Measurements from ENCODE around the gene C11orf58. TPM values are rescaled to one million over a fixed set of nuclear protein-coding genes. Genes with fewer than 3 reads are reported as not detected.

Gene C11orf58
- total and polyA plus RNA-seq, 8 donors, result 87.9 to 405 (median 353) TPM

- ATAC-seq, result peak; percentile 30
Observed at GRCh38 chr11:16795146-16795545, 56.7 kb downstream of the C11orf58 start.

GRCh38 chr11:16796311-16796710, 57.9 kb downstream of the C11orf58 start:
- intact Hi-C loops (cut with DNase I), result no loop called here
- no peaks in the 10 kb centered on the region for H3K27me3 ChIP-seq
- no peaks in the 10 kb centered on the region for H3K9me3 ChIP-seq
- H3K27ac ChIP-seq, result no peak overlapping the region
- peaks cover 0 to 7% of the 10 kb centered on the region in 2 donors for H3K36me3 ChIP-seq
- ATAC-seq, result no peak
- peaks cover 2 to 29% of the 10 kb centered on the region in 2 donors for H3K4me1 ChIP-seq
- no peak for TF ChIP-seq CTCF (IDR thresholded peaks at IDR 0.05)
- DNase-seq, result peak in 2 of 4 donors; percentile 43 to 66
- H3K4me3 ChIP-seq, result no peak overlapping the region

More at GRCh38 chr11:16795146-16795545, 56.7 kb downstream of the C11orf58 start:
- Histone ChIP-seq H3K9me3 (no peaks in the 10 kb centered on the region), H3K36me3 (peaks cover 0 to 16% of the 10 kb centered on the region in 2 donors), H3K27ac (peak overlapping the region; percentile 61 to 79), H3K27me3 (no peaks in the 10 kb centered on the region), H3K4me1 (peaks cover 7 to 41% of the 10 kb centered on the region in 2 donors), H3K4me3 (no peak overlapping the region)
- DNase-seq, result peak in 1 of 4 donors; percentile 64
- TF ChIP-seq CTCF (IDR thresholded peaks at IDR 0.05), result no peak
- intact Hi-C loops (cut with DNase I), result no loop called here

GRCh38 chr11:16797776-16798175, 59.3 kb downstream of the C11orf58 start:
- Histone ChIP-seq H3K4me1 (peaks cover 0 to 15% of the 10 kb centered on the region in 2 donors), H3K27me3 (no peaks in the 10 kb centered on the region), H3K36me3 (peaks cover 0 to 7% of the 10 kb centered on the region in 2 donors), H3K27ac (no peak overlapping the region), H3K9me3 (no peaks in the 10 kb centered on the region), H3K4me3 (no peak overlapping the region)
- no peak for DNase-seq
- intact Hi-C loops (cut with DNase I), result no loop called here
- TF ChIP-seq CTCF (IDR thresholded peaks at IDR 0.05), result no peak
- ATAC-seq, result no peak

- Histone ChIP-seq H3K4me3 (no peak overlapping the region), H3K27ac (no peak overlapping the region), H3K27me3 (no peaks in the 10 kb centered on the region), H3K9me3 (no peaks in the 10 kb centered on the region), H3K36me3 (no peaks in the 10 kb centered on the region), H3K4me1 (peaks cover under 1 to 8% of the 10 kb centered on the region in 2 donors)
- no peak for TF ChIP-seq CTCF (IDR thresholded peaks at IDR 0.05)
- intact Hi-C loops (cut with DNase I), result no loop called here
- DNase-seq, result no peak
- ATAC-seq, result no peak
Observed at GRCh38 chr11:16799221-16799620, 60.8 kb downstream of the C11orf58 start.

- no peak overlapping the region for H3K27ac ChIP-seq
- peaks cover 2 to 7% of the 10 kb centered on the region in 2 donors for H3K4me1 ChIP-seq
- no peak overlapping the region for H3K4me3 ChIP-seq
- no peaks in the 10 kb centered on the region for H3K9me3 ChIP-seq
- H3K36me3 ChIP-seq, result no peaks in the 10 kb centered on the region
- H3K27me3 ChIP-seq, result no peaks in the 10 kb centered on the region
- ATAC-seq (no peak), DNase-seq (no peak)
- intact Hi-C loops (cut with DNase I), result no loop called here
- no peak for TF ChIP-seq CTCF (IDR thresholded peaks at IDR 0.05)
Observed at GRCh38 chr11:16799890-16800289, 61.4 kb downstream of the C11orf58 start.
